Esophagus muscularis mucosa (tissue), 3 donors: ENCODE results near the gene ARF4.

Experiments
- CTCF ChIP-seq, 3 experiments: fragments of 200-600 bp in 2 of 3; fragments of 450-650 bp in 1 of 3; sonication (generic) in 2 of 3; IDR thresholded peaks; one replicate each; pipeline ENCODE4 v1.5.1; 2017 to 2019; ENCODE audit warnings: antibody characterized with exemption in 3 of 3, mild to moderate bottlenecking in 2 of 3, moderate library complexity in 1 of 3
- POLR2A ChIP-seq: fragments of 450-650 bp; IDR thresholded peaks from one replicate; pipeline ENCODE4 v1.6.1; 2017; ENCODE audit warnings: antibody characterized with exemption, moderate library complexity, mild to moderate bottlenecking, low read depth

- TF ChIP-seq CTCF (IDR thresholded peaks at IDR 0.05) (no peak), POLR2A (no peak)
Observed at GRCh38 chr3:57556459-57557084, 40.6 kb downstream of the ARF4 start.
